Activated CD4-positive, alpha-beta T cell treated with anti-CD3 and anti-CD28 coated beads, Interleukin-2, Interleukin-6, amounts not matched to agents 100 ng/mL and 50 ng/mL, durations not matched to agents 16 hours and 8 hours (primary cell): ENCODE results near the gene MYO1E.
A peak's percentile ranks its signal among the peaks of the same experiment; 100 is the strongest.
"Not testable (repeated sequence)": the region's sequence is repeated elsewhere in the genome, so short reads cannot be mapped to it uniquely, and the experiment has no call there.

Experiments
- DNase-seq: peaks from one replicate; pipeline ENCODE4 v3.0.0-alpha.2; 2020

The MYO1E gene

DNA sequence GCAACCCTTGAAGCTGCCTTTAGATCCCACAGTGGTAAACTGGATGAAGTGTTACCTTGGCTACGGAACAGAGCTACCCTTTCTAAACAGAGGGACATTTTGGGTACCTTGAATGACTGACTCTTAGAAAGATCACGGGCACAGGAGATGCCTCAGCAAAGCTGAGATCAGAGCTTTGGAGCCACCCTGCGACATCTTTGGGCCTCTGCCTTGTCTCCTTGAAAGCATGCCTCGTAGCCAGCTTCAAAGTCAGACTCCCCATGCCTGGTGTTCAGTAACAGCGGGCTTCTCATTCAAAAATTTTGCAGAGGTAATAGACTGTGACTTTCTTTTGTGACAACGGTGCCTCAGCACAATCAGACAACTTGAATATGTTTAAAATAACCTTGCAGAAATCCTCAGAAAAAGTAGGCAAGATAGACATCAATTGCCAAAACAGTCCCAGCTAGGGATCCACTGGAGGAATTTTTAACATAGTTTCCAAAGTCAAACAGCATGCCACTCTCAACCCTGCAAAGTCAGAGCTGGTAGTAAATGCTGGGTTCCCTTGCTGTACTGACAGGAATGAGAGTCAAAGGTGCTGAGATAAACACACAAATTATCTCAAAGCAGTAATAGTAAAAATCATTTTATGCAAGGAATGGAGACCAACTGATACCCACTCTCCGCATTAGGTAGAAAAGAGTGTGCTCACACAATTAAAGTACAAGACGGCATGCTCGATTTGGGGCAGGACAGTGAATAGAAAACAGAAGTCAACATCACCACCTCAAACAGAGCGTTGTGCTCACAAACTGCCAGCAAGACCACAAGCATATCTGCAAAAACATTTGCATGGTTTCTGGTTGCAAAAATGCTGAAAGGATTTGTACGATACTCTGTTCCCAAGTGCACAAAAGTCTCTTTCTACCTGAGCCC lies 82.1 kb downstream of the MYO1E start:
- DNase-seq, result no peak

DNA sequence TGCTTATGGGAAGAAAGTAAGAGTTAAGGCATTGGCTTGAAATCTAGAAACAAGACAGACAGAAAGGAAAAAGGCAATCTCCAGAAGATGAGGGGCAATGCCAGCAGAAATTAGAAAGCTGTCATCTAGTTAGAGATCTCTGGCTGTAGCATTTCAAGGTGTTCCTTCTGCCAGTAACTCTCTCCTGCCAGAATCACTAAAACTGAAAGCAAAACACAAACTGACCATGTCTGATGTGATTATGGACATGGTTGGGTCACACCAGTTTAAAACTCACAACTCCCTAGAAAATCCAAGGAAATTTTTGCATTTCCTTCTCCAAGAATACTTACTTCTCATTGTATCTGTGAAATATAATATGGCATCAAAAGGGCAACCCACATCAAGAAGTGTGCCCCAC lies 83.1 kb downstream of the MYO1E start:
- no peak for DNase-seq

DNA sequence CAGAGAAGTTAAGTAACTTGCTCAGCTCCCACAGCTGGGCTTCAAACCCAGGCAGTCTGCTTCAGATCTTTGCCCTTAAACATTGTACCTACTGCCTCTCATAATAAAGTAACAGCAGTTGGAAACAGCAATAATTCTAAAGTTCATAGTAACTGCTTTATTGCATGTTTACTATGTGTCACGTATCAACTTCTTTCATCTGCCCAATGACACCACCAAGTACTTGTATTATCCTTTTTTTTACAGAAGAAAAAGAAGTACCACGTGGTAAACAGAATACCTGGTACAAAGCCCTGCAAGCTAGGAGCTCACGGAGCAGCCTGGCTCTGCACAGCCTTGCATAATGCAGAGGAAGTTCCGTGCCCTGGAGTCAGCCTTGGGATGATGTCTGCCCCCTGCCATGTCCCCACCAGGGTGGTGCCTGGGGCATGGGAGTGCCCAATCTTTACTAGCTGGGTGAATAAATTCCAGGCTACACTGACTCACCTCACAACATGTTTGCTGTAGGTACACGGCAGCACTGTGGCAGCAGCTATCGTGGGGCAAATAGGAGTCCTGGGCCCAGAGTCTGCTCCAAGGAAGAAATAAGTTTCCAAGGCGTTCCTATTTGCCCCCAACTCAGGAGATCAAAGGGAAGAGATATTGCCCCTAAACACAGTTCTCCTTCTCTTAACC lies 88.8 kb downstream of the MYO1E start:
- DNase-seq, result no peak

DNA sequence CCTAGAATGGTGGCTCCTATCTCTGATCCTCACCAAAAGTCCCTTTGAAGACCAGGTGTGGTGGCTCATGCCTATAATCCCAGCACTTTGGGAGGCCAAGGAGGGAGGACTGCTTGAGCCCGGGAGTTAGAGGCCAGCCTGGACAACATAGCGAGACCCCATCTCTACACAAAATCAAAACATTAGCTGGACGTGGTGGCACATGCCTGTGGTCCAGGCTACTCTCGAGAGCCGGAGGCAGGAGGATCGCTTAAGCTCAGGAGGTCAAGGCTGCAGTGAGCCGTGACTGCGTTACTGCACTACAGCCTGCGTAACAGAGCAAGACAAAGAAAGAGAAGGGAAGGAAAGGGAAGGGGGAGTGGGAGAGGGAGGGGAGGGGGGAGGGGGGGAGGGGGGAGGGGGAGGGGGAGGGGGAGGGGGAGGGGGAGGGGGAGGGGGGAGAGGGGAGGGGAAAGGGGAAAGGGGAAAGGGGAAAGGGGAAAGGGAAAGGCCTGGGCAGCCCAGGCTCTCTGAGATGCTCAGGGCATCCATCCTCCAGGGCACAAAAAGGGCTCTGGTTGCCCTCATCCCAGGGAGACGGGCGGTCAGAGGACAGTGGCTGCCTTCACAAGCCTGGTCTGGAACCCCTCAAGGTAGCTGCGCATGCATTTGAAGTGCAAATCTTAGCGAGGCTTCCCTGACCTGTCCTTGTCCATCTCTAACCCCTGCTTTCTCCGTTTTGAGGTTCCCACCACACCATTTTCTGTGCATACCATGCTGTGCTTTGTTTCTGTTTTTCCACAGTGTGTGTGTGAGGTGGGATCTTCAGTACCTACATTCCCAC lies 89.9 kb downstream of the MYO1E start:
- no peak for DNase-seq

DNA sequence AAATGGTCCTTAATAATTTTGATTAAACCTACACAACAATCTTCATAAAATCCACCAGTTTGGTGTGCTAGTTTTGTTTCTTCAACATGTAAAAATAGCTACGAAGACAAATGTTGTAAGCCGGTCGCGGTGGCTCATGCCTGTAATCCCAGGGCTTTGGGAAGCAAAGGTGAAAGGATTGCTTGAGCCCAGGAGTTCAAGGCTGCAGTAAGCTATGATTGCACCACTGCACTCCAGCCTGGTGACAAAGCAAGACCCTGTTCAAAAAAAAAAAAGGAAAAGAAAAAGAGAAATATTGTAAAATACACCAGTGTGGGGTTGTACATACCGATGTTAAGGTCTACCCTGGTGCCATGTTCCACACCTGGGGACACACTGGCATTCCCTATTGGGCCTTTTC lies 91.0 kb downstream of the MYO1E start:
- no peak for DNase-seq

DNA sequence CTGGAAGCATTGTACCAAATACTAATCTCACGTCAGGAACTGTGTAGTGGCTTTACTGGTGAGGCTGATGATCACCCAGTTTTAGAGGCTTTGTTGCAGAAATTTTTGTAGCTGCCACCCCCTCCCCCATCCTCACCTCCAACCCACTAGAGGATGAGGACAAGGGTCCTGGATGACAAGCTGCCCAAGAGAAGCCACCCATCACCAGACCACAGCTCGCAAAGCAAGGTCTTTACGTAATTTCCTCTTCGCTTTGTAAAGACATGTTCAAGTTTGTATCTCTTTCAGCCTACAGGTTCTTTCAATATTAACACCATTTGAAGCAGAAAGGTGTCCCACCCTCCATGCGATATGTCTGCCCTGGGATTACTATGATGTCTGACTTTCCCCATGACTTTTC lies 91.8 kb downstream of the MYO1E start:
- DNase-seq, result no peak

DNA sequence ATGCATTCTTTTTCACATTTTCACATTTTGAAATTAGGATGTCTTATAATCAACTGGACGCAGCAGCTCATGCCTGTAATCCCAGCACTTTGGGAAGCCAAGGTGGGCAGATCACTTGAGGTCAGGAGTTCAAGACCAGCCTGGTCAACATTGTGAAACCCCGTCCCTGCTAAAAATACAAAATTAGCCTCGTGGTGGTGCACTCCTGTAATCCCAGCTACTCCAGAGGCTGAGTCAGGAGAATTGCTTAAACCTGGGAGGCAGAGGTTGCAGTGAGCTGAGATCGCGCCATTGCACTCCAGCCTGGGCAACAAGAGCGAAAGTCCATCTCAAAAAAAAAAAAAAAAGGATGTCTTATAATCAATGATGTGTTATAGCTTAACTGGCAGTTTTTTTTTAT lies 92.4 kb downstream of the MYO1E start:
- not testable (repeated sequence) for DNase-seq

DNA sequence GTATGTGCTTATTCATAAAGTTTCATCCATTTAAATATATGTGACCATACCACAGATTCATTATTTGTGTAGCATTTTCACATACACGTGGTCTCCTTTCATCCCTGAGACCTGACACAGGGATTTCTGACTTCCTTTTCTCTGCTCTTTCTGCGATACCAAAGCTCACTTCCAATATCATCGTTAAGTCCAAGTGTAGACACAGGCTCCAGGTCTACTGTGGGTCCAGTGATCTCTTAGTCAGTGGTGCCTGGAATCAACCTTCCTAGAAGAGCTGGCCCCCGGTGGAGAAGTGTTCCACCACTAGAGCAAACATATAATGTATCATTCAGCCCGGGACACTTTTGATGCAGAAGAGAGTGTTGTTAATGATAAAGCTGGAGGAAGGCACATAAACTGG lies 93.6 kb downstream of the MYO1E start:
- DNase-seq, result no peak

- DNase-seq, result no peak
These were observed 94.6 kb downstream of the MYO1E start for GRCh38 chr15:59278120-59278519.

DNA sequence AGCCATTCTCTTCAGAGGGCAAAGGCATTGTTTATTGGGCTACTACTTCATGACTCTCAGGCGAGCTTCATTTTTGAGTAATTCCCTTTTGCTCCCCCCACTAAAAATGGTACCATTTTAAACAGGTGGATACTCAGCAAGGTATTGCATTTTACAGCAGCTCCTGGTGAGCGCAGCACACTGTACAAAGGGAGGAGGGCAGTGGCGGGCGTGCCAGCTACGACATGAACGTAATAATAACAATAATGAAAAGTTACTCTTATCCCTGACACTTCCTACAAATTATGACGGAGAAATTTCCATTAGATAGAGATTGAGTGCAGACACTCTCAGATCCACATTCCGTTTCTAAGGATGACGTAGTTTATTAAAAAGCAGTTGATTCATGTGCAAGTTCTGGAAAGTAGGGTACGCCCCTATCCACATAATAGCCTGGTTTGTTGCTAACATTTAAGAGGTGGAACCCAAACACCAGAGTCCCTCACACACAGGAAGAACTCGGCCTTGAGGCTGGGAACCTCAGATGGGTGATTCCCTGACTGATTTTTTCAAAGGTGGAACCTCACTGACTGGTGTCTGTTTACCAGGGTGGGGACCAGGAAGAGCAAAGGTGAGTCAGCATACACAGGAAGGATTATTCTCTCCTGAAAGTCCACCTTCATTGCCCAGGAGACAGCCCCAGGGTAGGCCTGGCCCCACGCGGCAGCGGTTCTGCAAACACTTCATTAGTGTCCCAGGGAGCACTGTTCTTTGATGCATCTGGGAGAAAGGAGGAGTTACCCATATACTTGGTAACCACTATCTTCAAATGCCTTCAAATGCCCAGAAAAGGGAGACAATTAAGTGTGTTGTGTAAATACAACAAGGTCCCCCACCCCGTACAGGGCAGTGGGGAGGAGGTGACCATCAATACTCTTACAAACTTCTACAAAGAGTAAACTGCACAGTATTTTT lies 96.2 kb downstream of the MYO1E start:
- DNase-seq, result no peak

GRCh38 chr15:59274126-59274970 lies 98.3 kb downstream of the MYO1E start:
- peak; percentile 31 for DNase-seq

DNA sequence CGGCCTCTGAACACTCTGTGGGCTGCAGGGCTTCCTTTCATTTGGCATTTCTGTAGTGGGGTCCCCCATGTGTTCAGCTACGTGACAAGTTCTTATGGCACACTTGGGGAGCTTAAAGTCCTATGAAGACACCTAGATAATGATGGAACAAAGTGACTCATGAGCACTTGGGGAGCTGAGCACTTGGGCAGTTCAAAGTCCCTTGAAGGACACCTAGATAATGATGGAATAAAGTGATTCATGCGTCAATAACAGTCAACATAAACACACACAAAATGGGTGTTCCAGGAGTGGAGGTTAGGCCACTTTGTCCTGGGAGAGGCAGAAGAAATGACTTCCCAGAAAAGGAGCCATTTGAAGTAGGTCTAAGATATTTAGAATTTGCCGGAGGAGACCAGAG lies 99.4 kb downstream of the MYO1E start:
- DNase-seq, result no peak

GRCh38 chr15:59271595-59272201 lies 101.0 kb downstream of the MYO1E start:
- no peak for DNase-seq

- no peak for DNase-seq
These were observed 103.7 kb downstream of the MYO1E start for GRCh38 chr15:59268852-59269407.

GRCh38 chr15:59268168-59268851 lies 104.4 kb downstream of the MYO1E start:
- DNase-seq, result peak; percentile 35

- no peak for DNase-seq
These were observed 106.6 kb downstream of the MYO1E start for GRCh38 chr15:59266028-59266427.

DNA sequence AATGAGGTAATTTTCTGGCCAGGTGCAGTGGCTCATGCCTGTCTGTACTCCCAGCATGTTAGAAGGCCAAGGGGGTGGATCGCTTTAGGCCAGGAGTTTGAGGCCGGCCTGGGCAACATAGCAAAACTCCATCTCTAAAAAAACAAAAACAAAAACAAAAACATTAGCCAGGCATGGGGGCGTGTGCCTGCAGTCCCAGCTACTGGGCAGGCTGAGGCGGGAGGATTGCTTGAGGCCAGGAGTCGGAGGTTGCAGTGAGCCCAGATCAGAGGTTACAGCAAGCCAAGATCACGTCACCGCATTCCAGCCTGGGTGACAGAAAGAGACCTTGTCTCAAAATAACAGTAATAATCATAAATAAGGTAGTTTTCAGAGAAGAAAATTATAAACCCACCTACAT lies 110.4 kb downstream of the MYO1E start:
- no peak for DNase-seq

- DNase-seq, result no peak
These were observed 112.6 kb downstream of the MYO1E start for GRCh38 chr15:59260090-59260489.

DNA sequence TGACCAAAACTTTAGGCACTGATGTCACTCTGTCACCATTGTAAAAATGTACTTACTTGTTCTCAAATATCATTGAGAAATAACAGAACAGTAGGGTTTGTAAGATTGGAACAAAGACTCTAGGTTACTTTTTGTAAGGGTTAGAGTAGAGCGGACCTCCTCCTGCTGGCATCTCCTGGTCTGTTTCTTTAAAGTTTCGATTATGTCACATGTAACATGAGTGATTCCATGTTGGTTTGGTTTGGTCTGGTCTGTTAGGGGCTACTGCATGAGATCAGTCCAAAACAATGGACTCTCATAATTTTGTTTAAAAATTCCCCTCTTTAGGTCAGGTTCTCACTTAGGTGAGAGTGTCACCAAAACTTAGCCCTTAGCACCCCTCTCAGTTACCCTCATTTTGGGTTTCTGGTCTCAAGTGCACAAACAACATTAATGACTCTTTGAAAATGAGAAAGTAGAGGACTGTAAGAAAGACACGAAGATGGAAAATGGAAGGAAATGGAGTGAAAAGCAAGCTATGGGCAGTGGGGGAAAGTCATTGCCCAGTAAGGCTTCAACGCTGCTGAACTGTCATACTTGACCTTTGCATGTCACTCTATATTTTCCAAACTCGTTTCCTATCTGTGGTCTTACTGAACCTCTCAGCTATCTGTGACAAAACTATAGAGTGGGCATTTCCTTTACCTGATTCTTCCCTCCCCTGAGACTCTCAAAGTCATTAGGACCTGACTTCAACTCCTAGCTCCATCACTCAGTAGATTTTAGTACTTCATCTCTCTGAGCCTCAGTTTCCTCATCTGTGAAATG lies 113.3 kb downstream of the MYO1E start:
- DNase-seq, result no peak
